Psoas muscle (tissue), 8 donors: ENCODE data around the gene EVI2B. TPM values are rescaled to one million over a fixed set of nuclear protein-coding genes. Genes with fewer than 3 reads are reported as not detected.

Source experiments
- ATAC-seq, 4 donors: fragments of 200-7000 bp; cut with Tn5 transposase; one replicate each; pipeline ENCODE4 v1.9.1; 2020; ENCODE audit warnings: moderate library complexity in 3 of 4, mild to moderate bottlenecking in 2 of 4
- DNase-seq, 2 donors: peaks; one replicate each; pipeline ENCODE4 v3.0.0-alpha.2; 2020
- H3K27ac ChIP-seq: fragments of 200-600 bp; one replicate; pipeline ENCODE4 v1.8.0; 2022
- H3K27me3 ChIP-seq, 3 donors: fragments of 200-600 bp in 1 of 3; one replicate each; pipeline versions ENCODE4 v1.6.1 to v1.8.0; 2013 to 2022; ENCODE audit warnings: low read length in 2 of 3, mild to moderate bottlenecking in 2 of 3, moderate library complexity in 1 of 3; ENCODE audit not compliant: insufficient read depth in 3 of 3
- H3K36me3 ChIP-seq, 2 donors: fragments of 200-600 bp in 1 of 2; one replicate each; pipeline versions ENCODE4 v1.6.1 to v1.8.0; 2013 to 2022; ENCODE audit warnings: low read depth in 1 of 2, mild to moderate bottlenecking in 1 of 2, moderate library complexity in 1 of 2; ENCODE audit not compliant: insufficient read depth in 1 of 2
- H3K4me1 ChIP-seq: fragments of 200-600 bp; one replicate; pipeline ENCODE4 v1.8.0; 2022
- H3K4me3 ChIP-seq: fragments of 200-600 bp; one replicate; pipeline ENCODE4 v1.8.0; 2022; ENCODE audit warnings: mild to moderate bottlenecking
- H3K9me3 ChIP-seq: fragments of 200-600 bp; one replicate; pipeline ENCODE4 v1.8.0; 2022
- WGBS, 3 donors: extraction: QIAGEN DNeasy Blood & Tissue Kit; methylation state at CpG; one replicate each; pipeline versions ENCODE4 v1.1.6 to v1.1.7; 2013; 5-methylcytosine and 5-hydroxymethylcytosine counted together
- intact Hi-C, 2 donors: fragments of 100-400 bp; cut with DNase I; formaldehyde crosslinking; loops; one replicate each; pipeline versions ENCODE4 v1.11.0 to v1.14.2; 2022
- polyA plus RNA-seq, 3 donors: library from polyadenylated mRNA; stranded (reverse); fragments of 200-250 nt; gene quantifications; one replicate each; pipeline ENCODE4 v1.2.3, GENCODE V29; 2013
- total RNA-seq, 4 donors: library from RNA; stranded (reverse); fragmentation: NEBNext Ultra II Directional in 2 of 4; extraction: Animal tissue kit (Norgen Biotek cat#: 25700) in 2 of 4; gene quantifications; one replicate each; pipeline versions ENCODE4 v1.2.1 to v1.2.4, GENCODE V29; 2021 to 2023
- TF ChIP-seq, protein P1 (sequence below): fragments of 200-600 bp; IDR thresholded peaks from one replicate; pipeline ENCODE4 v1.8.0; 2022; ENCODE audit warnings: antibody characterized with exemption
- donor health status: healthy with polysubstance abuse.
- donor health status: DM: no; HTN: no; CAD: no; lungs with moderate emphysema.
- donor health status: Bipolar disorder and iron deficiency.
- donor health status: healthy.
- donor health status: DM: yes; HTN: yes; CAD: no.
- donor health status: DM: no; HTN: no; CAD: no.
- donor health status: DM: no; HTN: no; CAD: no.
- donor health status: DM: yes; HTN: yes; CAD: no.

The EVI2B gene
- total and polyA plus RNA-seq, 7 donors: 0.51 to 2.9 (median 1.2) TPM

- TF ChIP-seq, protein P1, sequence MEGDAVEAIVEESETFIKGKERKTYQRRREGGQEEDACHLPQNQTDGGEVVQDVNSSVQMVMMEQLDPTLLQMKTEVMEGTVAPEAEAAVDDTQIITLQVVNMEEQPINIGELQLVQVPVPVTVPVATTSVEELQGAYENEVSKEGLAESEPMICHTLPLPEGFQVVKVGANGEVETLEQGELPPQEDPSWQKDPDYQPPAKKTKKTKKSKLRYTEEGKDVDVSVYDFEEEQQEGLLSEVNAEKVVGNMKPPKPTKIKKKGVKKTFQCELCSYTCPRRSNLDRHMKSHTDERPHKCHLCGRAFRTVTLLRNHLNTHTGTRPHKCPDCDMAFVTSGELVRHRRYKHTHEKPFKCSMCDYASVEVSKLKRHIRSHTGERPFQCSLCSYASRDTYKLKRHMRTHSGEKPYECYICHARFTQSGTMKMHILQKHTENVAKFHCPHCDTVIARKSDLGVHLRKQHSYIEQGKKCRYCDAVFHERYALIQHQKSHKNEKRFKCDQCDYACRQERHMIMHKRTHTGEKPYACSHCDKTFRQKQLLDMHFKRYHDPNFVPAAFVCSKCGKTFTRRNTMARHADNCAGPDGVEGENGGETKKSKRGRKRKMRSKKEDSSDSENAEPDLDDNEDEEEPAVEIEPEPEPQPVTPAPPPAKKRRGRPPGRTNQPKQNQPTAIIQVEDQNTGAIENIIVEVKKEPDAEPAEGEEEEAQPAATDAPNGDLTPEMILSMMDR: no peak
- ATAC-seq: no peak
- intact Hi-C loops: no loop called here
- DNase-seq: no peak
- WGBS, 3 donors: 95 to 98% (median 97%) methylated on average over 12 of the region's 12 CpGs
- peaks cover 0 to 44% of the 10 kb centered on the region in 2 donors for H3K36me3 ChIP-seq
- H3K4me3 ChIP-seq: no peak overlapping the region
- no peak overlapping the region for H3K27ac ChIP-seq
- no peaks in the 10 kb centered on the region for H3K27me3 ChIP-seq
- H3K9me3 ChIP-seq: no peaks in the 10 kb centered on the region
- no peaks in the 10 kb centered on the region for H3K4me1 ChIP-seq
These were observed 13.8 kb upstream of the EVI2B start for GRCh38 chr17:31327534-31328159.

DNA sequence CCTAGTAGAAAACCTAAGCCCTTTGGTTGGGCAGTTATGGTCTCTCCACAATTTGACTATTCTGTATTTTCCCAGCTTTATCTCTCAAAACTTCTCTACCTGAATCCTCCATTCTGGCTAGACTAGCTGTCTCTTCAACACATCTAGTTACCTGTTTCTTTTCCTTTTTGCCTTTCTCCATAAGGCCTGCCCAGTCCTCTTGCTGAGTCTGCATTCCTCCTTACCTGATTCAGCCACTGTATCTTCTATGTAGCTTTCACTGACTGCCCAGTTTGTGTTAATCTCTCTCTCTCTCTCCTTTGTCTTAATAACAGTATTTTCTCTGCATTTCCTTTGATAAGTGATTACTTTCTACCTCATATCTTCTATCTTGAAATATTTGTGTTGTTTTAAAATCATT is 9.7 kb upstream of the EVI2B start:
- intact Hi-C loops: no loop called here
- DNase-seq: no peak
- no peaks in the 10 kb centered on the region for H3K9me3 ChIP-seq
- no peak overlapping the region for H3K27ac ChIP-seq
- H3K27me3 ChIP-seq: no peaks in the 10 kb centered on the region
- TF ChIP-seq, protein P1: no peak
- no peak overlapping the region for H3K4me3 ChIP-seq
- no peaks in the 10 kb centered on the region for H3K4me1 ChIP-seq
- peaks cover 0 to 26% of the 10 kb centered on the region in 2 donors for H3K36me3 ChIP-seq
- no peak for ATAC-seq

GRCh38 chr17:31321966-31322365 is 8.1 kb upstream of the EVI2B start:
- Histone ChIP-seq H3K4me1 (no peaks in the 10 kb centered on the region), H3K27ac (no peak overlapping the region), H3K36me3 (peaks cover 0 to 12% of the 10 kb centered on the region in 2 donors), H3K9me3 (no peaks in the 10 kb centered on the region), H3K4me3 (no peak overlapping the region), H3K27me3 (no peaks in the 10 kb centered on the region)
- intact Hi-C loops: no loop called here
- DNase-seq (no peak), ATAC-seq (no peak)
- WGBS, 3 donors: 94 to 97% (median 95%) methylated on average over 4 of the region's 4 CpGs
- TF ChIP-seq, protein P1: no peak

DNA sequence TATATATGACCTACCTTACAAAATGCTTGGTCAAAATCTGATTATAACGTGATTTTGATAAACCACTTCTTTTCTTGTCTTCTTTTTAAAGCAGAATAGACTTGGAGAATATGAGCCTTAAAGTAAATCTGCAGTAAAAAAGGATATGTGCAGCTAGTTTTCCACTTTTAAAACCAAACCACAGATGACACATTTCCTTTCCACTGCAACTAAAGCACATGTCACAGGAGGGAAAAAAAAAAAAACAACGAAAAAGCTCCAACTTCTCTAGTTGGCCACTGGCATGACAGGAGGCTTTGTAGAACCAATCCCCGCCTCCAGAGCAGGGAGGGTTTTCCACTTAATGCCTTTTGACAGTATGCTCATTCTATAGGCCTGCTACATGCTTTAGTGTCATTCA is 7.6 kb upstream of the EVI2B start, which contains the start of gene EVI2A:
TSS of gene EVI2A (minus strand) at position 142 of the 400 bp plus-strand sequence. CDS start 2,609 bp downstream, outside the sequence.
- peaks cover 0 to 9% of the 10 kb centered on the region in 2 donors for H3K36me3 ChIP-seq
- H3K4me3 ChIP-seq: peak within 1 kb of the TSS; percentile 24
- DNase-seq (no peak), ATAC-seq (peak in 1 of 4 donors; percentile 41)
- H3K27ac ChIP-seq: no peak within 1 kb of the TSS
- 71 to 78% (median 77%) methylated on average over 3 of the region's 3 CpGs for WGBS, 3 donors
- TF ChIP-seq, protein P1: no peak
- no peaks in the 10 kb centered on the region for H3K4me1 ChIP-seq
- intact Hi-C loops: no loop called here
- no peaks in the 10 kb centered on the region for H3K9me3 ChIP-seq
- no peaks in the 10 kb centered on the region for H3K27me3 ChIP-seq

GRCh38 chr17:31320791-31321190 is 6.9 kb upstream of the EVI2B start:
- H3K27ac ChIP-seq: no peak overlapping the region
- no peaks in the 10 kb centered on the region for H3K9me3 ChIP-seq
- ATAC-seq (no peak), DNase-seq (no peak)
- H3K36me3 ChIP-seq: peaks cover 0 to 2% of the 10 kb centered on the region in 2 donors
- TF ChIP-seq, protein P1: no peak
- no peaks in the 10 kb centered on the region for H3K4me1 ChIP-seq
- H3K27me3 ChIP-seq: no peaks in the 10 kb centered on the region
- intact Hi-C loops: no loop called here
- WGBS, 3 donors: 72 to 81% (median 80%) methylated on average over 1 of the region's 1 CpG
- H3K4me3 ChIP-seq: peak overlapping the region; percentile 24
